Naive B cell (primary cell): Measurements from ENCODE around the gene SOHLH2. TPM values are rescaled to one million over a fixed set of nuclear protein-coding genes. Genes with fewer than 3 reads are reported as not detected.

Experiments
- polyA plus RNA-seq, 6 donors: library from polyadenylated mRNA; unstranded; fragments of 300-500 nt; fragmentation: Illumina TruSeq; gene quantifications; one replicate each; pipeline ENCODE4 v1.2.3, GENCODE V29; 2021; ENCODE audit warnings: low read depth in 6 of 6

SOHLH2 gene
- polyA plus RNA-seq, 6 donors from 2014 or later: not detected

Other genes with a start within 250 kb of the SOHLH2 start
- gene DCLK1, start 83.2 kb downstream of the SOHLH2 start, polyA plus RNA-seq: not detected
- gene CCDC169, start 83.3 kb upstream of the SOHLH2 start, polyA plus RNA-seq: under 1 TPM in 1 of 6 donors, not detected in 5; 0.46 TPM
- 10 to 100 TPM; 14.7 to 47.9 (median 40.8) TPM for gene SPART, start 131.8 kb upstream of the SOHLH2 start, polyA plus RNA-seq
- 1 to 10 TPM in 1 of 6 donors, under 1 TPM in 3, not detected in 2; 0.23 to 1.1 (median 0.47) TPM for gene CCNA1, start 217.9 kb upstream of the SOHLH2 start, polyA plus RNA-seq